ENCODE measurements around the gene EHMT1.

DNA sequence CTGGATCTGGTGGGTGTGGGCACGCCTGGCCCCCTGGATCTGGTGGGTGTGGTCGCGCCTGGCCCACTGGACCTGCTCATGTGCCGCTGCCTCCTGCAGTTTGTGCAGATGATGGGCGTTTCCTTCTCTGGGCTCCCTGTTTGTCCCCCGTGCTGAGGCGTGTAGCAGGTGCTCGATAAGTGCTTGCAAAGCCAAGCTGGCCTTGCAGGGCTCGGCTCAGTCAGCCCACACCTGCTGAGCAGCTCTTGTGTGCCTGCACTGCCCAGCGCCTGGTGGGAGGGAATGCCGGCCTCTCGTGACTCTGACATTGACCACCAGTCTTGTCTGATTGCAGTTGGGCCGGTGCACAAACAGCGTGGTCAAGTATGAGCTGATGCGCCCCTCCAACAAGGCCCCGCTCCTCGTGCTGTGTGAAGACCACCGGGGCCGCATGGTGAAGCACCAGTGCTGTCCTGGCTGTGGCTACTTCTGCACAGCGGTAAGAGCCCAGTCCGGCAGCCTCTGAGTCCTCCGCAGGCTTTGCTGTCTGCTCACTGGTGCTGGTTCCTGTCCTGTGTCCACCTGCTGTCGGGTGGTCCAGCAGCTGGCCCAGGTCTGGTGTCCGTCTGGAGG, 156.1 kb downstream of the EHMT1 start:
- no peak for TF ChIP-seq POLR2A (IDR thresholded peaks at IDR 0.05)
- TF ChIP-seq, protein P1, sequence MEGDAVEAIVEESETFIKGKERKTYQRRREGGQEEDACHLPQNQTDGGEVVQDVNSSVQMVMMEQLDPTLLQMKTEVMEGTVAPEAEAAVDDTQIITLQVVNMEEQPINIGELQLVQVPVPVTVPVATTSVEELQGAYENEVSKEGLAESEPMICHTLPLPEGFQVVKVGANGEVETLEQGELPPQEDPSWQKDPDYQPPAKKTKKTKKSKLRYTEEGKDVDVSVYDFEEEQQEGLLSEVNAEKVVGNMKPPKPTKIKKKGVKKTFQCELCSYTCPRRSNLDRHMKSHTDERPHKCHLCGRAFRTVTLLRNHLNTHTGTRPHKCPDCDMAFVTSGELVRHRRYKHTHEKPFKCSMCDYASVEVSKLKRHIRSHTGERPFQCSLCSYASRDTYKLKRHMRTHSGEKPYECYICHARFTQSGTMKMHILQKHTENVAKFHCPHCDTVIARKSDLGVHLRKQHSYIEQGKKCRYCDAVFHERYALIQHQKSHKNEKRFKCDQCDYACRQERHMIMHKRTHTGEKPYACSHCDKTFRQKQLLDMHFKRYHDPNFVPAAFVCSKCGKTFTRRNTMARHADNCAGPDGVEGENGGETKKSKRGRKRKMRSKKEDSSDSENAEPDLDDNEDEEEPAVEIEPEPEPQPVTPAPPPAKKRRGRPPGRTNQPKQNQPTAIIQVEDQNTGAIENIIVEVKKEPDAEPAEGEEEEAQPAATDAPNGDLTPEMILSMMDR (IDR thresholded peaks at IDR 0.05), result no peak

Data from right lobe of liver (tissue), 4 donors.